ENCODE data around the gene CLASP2. TPM values are rescaled to one million over a fixed set of nuclear protein-coding genes. Genes with fewer than 3 reads are reported as not detected.
"Not testable (repeated sequence)": the region's sequence is repeated elsewhere in the genome, so short reads cannot be mapped to it uniquely, and the experiment has no call there.

The CLASP2 gene
- total RNA-seq, 2 donors from 2014 or later: 34.8 to 47.8 TPM

DNA sequence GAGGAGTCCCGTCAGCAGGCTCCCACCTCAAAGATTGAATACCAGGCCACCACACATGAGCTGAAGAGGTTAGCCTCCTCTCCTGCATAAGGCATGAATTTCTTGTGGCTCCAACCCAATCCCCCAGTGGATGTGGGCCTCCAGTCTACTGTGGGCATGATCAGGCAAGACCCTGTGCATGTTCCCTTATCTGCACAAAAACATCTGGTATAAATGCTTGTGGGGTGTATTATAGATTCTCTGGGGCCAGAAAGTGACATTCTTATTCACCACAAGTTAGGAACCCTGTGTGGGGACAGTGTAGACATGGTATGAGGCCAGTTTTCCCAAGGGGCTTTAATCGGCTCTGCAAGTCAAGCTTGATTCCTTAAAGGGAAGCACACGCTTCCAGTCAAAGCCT, 259.6 kb downstream of the CLASP2 start:
- Histone ChIP-seq H3K4me3 (no peak overlapping the region), H3K27me3 (no peaks in the 10 kb centered on the region), H3K9me3 (peaks cover 0 to 8% (median 0%) of the 10 kb centered on the region in 3 donors), H3K27ac (no peak overlapping the region), H3K36me3 (replicated peaks in 1 of 2; ENCODE audit: insufficient read depth in 1 of 2, low read depth in 2 of 2) (no peaks in the 10 kb centered on the region), H3K4me1 (no peaks in the 10 kb centered on the region)
- 97 to 98% methylated on average over 3 of the region's 3 CpGs for WGBS, 2 donors
- no peak for DNase-seq
- no peak for ATAC-seq
- intact Hi-C loops (cut with DNase I): no loop called here
- TF ChIP-seq POLR2A (IDR thresholded peaks at IDR 0.05) (no peak), CTCF (IDR thresholded peaks at IDR 0.05) (no peak)

- no peak for ATAC-seq
- H3K27me3 ChIP-seq: no peaks in the 10 kb centered on the region
- no peaks in the 10 kb centered on the region for H3K4me1 ChIP-seq
- DNase-seq: no peak
- H3K9me3 ChIP-seq: peaks cover 0 to 8% (median 0%) of the 10 kb centered on the region in 3 donors
- H3K4me3 ChIP-seq: no peak overlapping the region
- H3K36me3 ChIP-seq (replicated peaks in 1 of 2; ENCODE audit: insufficient read depth in 1 of 2, low read depth in 2 of 2): no peaks in the 10 kb centered on the region
- no peak overlapping the region for H3K27ac ChIP-seq
- TF ChIP-seq CTCF (IDR thresholded peaks at IDR 0.05) (no peak), POLR2A (IDR thresholded peaks at IDR 0.05) (no peak)
- 49 to 90% methylated on average over 1 to 2 of the region's 2 CpGs for WGBS, 2 donors
- intact Hi-C loops (cut with DNase I): no loop called here
These were observed 261.3 kb downstream of the CLASP2 start for GRCh38 chr3:33456756-33457155.

GRCh38 chr3:33453331-33453761, 264.7 kb downstream of the CLASP2 start:
- TF ChIP-seq POLR2A (IDR thresholded peaks at IDR 0.05) (no peak), CTCF (IDR thresholded peaks at IDR 0.05) (no peak)
- DNase-seq (no peak), ATAC-seq (no peak)
- Histone ChIP-seq H3K9me3 (peaks cover 0 to 8% (median 0%) of the 10 kb centered on the region in 3 donors), H3K27ac (no peak overlapping the region), H3K4me1 (no peaks in the 10 kb centered on the region), H3K36me3 (replicated peaks in 1 of 2; ENCODE audit: insufficient read depth in 1 of 2, low read depth in 2 of 2) (no peaks in the 10 kb centered on the region), H3K4me3 (no peak overlapping the region), H3K27me3 (no peaks in the 10 kb centered on the region)
- WGBS, 2 donors: 84% methylated on average over 8 of the region's 19 CpGs; no CpG with 5 or more reads in 1 of the 2 donors
- intact Hi-C loops (cut with DNase I): no loop called here

GRCh38 chr3:33451994-33452393, 266.1 kb downstream of the CLASP2 start:
- H3K27me3 ChIP-seq; H3K4me3 ChIP-seq; ATAC-seq; H3K4me1 ChIP-seq; H3K36me3 ChIP-seq (replicated peaks in 1 of 2; ENCODE audit: insufficient read depth in 1 of 2, low read depth in 2 of 2); intact Hi-C loops (cut with DNase I); H3K9me3 ChIP-seq; H3K27ac ChIP-seq; DNase-seq: not testable (repeated sequence)
- 83 to 86% methylated on average over 1 of the region's 1 CpG for WGBS, 2 donors

- DNase-seq (no peak), ATAC-seq (no peak)
- Histone ChIP-seq H3K9me3 (no peaks in the 10 kb centered on the region), H3K27me3 (no peaks in the 10 kb centered on the region), H3K4me1 (no peaks in the 10 kb centered on the region), H3K4me3 (no peak overlapping the region), H3K27ac (no peak overlapping the region), H3K36me3 (replicated peaks in 1 of 2; ENCODE audit: insufficient read depth in 1 of 2, low read depth in 2 of 2) (no peaks in the 10 kb centered on the region)
- 94 to 96% methylated on average over 15 of the region's 15 CpGs for WGBS, 2 donors
- intact Hi-C loops (cut with DNase I): no loop called here
- TF ChIP-seq CTCF (IDR thresholded peaks at IDR 0.05): no peak
- no peak for TF ChIP-seq POLR2A (IDR thresholded peaks at IDR 0.05)
These were observed 270.1 kb downstream of the CLASP2 start for GRCh38 chr3:33447958-33448357.

DNA sequence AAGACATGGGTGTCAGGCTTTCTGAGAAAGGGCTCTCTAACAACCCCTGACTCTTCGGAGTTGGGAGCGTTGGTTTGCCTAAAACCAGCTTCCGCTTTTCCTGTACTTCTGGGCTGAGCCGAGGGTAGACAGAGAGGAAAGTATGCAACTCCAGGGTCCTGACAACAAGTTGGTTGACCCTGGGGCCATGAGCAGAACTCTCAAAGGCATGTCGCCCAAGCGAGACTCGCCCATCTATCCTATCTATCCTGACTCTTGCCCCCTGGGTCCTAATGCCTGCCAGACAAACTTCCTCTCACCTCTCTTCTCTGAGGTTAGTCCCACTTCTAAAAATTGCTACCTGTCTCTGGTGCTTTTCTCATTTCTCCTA, 270.8 kb downstream of the CLASP2 start:
- DNase-seq; intact Hi-C loops (cut with DNase I); H3K27ac ChIP-seq; H3K27me3 ChIP-seq; H3K4me1 ChIP-seq; H3K4me3 ChIP-seq; ATAC-seq; H3K36me3 ChIP-seq (replicated peaks in 1 of 2; ENCODE audit: insufficient read depth in 1 of 2, low read depth in 2 of 2); H3K9me3 ChIP-seq: not testable (repeated sequence)
- 65 to 91% methylated on average over 4 to 7 of the region's 7 CpGs for WGBS, 2 donors

Measured in body of pancreas (tissue), 4 donors.